WTC11 (cell line): ENCODE measurements around the gene KCNIP4.

ENCODE experiments used
- AFF4 ChIP-seq: sonication (generic); formaldehyde crosslinking; IDR thresholded peaks from 2 replicates; pipeline ENCODE4 v1.8.1; 2023; ENCODE audit warnings: mild to moderate bottlenecking, missing genetic modification reagents, borderline replicate concordance
- CTCF ChIP-seq: fragments of 200-600 bp; IDR thresholded peaks from 2 replicates; pipeline ENCODE4 v1.8.0; 2022; ENCODE audit warnings: antibody characterized with exemption
- E2F5 ChIP-seq: sonication (generic); formaldehyde crosslinking; IDR thresholded peaks from 2 replicates; pipeline ENCODE4 v1.8.1; 2022; ENCODE audit warnings: mild to moderate bottlenecking, moderate library complexity, missing genetic modification reagents
- JUN ChIP-seq: sonication (generic); formaldehyde crosslinking; IDR thresholded peaks from 2 replicates; pipeline ENCODE4 v1.8.0; 2023; ENCODE audit warnings: mild to moderate bottlenecking, missing genetic modification reagents
- KAT7 ChIP-seq: sonication (generic); formaldehyde crosslinking; IDR thresholded peaks from 2 replicates; pipeline ENCODE4 v1.8.1; 2023; ENCODE audit warnings: missing genetic modification reagents, mild to moderate bottlenecking, borderline replicate concordance
- MAX ChIP-seq: sonication (generic); formaldehyde crosslinking; IDR thresholded peaks from 2 replicates; pipeline ENCODE4 v1.8.0; 2022; ENCODE audit warnings: mild to moderate bottlenecking, missing genetic modification reagents
- RELA ChIP-seq: sonication (generic); formaldehyde crosslinking; IDR thresholded peaks from 2 replicates; pipeline ENCODE4 v1.8.1; 2022; ENCODE audit warnings: missing genetic modification reagents, mild to moderate bottlenecking, borderline replicate concordance
- SP1 ChIP-seq: sonication (generic); formaldehyde crosslinking; conservative IDR thresholded peaks from 2 replicates; pipeline ENCODE4 v1.8.1; 2022; ENCODE audit warnings: missing genetic modification reagents
- USF1 ChIP-seq: sonication (generic); formaldehyde crosslinking; IDR thresholded peaks from 2 replicates; pipeline ENCODE4 v1.8.0; 2022; ENCODE audit warnings: mild to moderate bottlenecking, missing genetic modification reagents
- USF2 ChIP-seq: sonication (generic); formaldehyde crosslinking; IDR thresholded peaks from 2 replicates; pipeline ENCODE4 v1.8.1; 2023; ENCODE audit warnings: mild to moderate bottlenecking, missing genetic modification reagents, moderate library complexity
- ZBTB21 ChIP-seq: sonication (generic); formaldehyde crosslinking; IDR thresholded peaks from 2 replicates; pipeline ENCODE4 v1.8.1; 2023; ENCODE audit warnings: mild to moderate bottlenecking, missing genetic modification reagents, borderline replicate concordance
- ZNF317 ChIP-seq: sonication (generic); formaldehyde crosslinking; IDR thresholded peaks from 2 replicates; pipeline ENCODE4 v1.8.1; 2023; ENCODE audit warnings: low read depth, mild to moderate bottlenecking, moderate library complexity, missing genetic modification reagents, borderline replicate concordance
- ZSCAN18 ChIP-seq: fragments of 250-450 bp; sonication (Bioruptor Pico); IDR thresholded peaks from 2 replicates; pipeline ENCODE4 v2.1.2; 2022; ENCODE audit warnings: mild to moderate bottlenecking, moderate library complexity

GRCh38 chr4:21529214-21529613 is 419.4 kb downstream of the KCNIP4 start:
- no peak for TF ChIP-seq CTCF
- TF ChIP-seq ZSCAN18 (CRISPR knock-in tag) = no peak
- no peak for TF ChIP-seq SP1
- no peak for TF ChIP-seq USF2 (CRISPR knock-in tag)
- no peak for TF ChIP-seq AFF4 (CRISPR knock-in tag)
- TF ChIP-seq ZBTB21 (CRISPR knock-in tag) = no peak
- TF ChIP-seq JUN (CRISPR knock-in tag) = no peak
- TF ChIP-seq RELA (CRISPR knock-in tag) = no peak
- TF ChIP-seq ZNF317 = no peak
- no peak for TF ChIP-seq KAT7 (CRISPR knock-in tag)
- TF ChIP-seq E2F5 (CRISPR knock-in tag) = no peak
- no peak for TF ChIP-seq USF1
- TF ChIP-seq MAX (CRISPR knock-in tag) = no peak
